Stomach (tissue), 4 donors: ENCODE data around the gene ATP2B2.

Source experiments
- POLR2A ChIP-seq, 4 donors: fragments of 450-650 bp; IDR thresholded peaks; one replicate each; pipeline ENCODE4 v1.6.1; 2016; ENCODE audit warnings: antibody characterized with exemption in 4 of 4, control low read depth in 2 of 4, mild to moderate bottlenecking in 1 of 4, moderate library complexity in 1 of 4
- POLR2AphosphoS5 ChIP-seq, 3 donors: sonication (generic); formaldehyde crosslinking; IDR thresholded peaks; one replicate each; pipeline ENCODE4 v1.6.1; 2016; ENCODE audit warnings: antibody characterized with exemption in 3 of 3
- TF ChIP-seq, protein P1 (sequence below), 7 experiments: fragments of 450-650 bp in 4 of 7; fragments of 200-600 bp in 3 of 7; sonication (generic) in 3 of 7; IDR thresholded peaks; one replicate each; pipeline ENCODE4 v1.5.1; 2016 to 2019; ENCODE audit warnings: antibody characterized with exemption in 7 of 7, control low read depth in 2 of 7, mild to moderate bottlenecking in 1 of 7

DNA sequence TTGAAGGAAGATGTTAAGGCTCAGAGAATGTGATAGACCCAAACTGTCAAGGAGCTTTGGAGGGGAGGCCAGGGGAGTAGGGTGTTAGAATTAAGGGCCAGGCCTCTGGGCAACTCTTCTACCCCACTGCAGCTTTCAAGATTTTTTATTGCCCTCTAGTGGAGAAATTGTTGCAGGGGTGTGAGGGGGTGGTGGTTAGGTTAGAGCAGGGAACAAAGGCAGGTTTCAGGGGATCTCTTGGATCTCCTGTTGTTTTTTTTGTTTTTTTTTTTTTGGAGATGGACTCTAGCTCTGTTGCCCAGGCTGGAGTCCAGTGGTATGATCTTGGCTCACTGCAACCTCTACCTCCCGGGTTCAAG is 183.1 kb downstream of the ATP2B2 start:
- TF ChIP-seq, protein P1, sequence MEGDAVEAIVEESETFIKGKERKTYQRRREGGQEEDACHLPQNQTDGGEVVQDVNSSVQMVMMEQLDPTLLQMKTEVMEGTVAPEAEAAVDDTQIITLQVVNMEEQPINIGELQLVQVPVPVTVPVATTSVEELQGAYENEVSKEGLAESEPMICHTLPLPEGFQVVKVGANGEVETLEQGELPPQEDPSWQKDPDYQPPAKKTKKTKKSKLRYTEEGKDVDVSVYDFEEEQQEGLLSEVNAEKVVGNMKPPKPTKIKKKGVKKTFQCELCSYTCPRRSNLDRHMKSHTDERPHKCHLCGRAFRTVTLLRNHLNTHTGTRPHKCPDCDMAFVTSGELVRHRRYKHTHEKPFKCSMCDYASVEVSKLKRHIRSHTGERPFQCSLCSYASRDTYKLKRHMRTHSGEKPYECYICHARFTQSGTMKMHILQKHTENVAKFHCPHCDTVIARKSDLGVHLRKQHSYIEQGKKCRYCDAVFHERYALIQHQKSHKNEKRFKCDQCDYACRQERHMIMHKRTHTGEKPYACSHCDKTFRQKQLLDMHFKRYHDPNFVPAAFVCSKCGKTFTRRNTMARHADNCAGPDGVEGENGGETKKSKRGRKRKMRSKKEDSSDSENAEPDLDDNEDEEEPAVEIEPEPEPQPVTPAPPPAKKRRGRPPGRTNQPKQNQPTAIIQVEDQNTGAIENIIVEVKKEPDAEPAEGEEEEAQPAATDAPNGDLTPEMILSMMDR (IDR thresholded peaks at IDR 0.05) = peak in 2 of 7 experiments; percentile 14 to 30
- TF ChIP-seq POLR2A (IDR thresholded peaks at IDR 0.05) (no peak), POLR2AphosphoS5 (IDR thresholded peaks at IDR 0.05) (no peak)
